ENCODE results near the gene OPRM1.

OPRM1 gene

DNA sequence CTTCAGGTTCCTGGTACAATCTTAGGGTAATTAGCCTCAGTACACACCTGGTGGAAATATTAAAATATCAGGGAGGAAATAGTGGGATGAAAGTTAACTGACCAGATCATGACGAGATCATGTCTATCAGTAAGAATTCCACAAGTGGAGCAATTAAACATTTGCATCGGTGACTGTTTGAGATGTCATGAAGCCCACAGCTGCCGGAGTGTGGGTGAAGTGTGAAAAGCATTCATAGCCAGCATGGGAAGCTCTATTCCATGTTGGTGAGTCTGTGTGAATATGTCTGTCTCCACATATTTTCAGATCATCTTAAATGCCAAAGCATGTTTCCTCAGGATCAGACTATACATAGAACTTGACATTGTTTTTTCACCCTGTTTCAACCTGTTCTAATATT is 174.7 kb downstream of the OPRM1 start:
- DNase-seq = no peak

DNA sequence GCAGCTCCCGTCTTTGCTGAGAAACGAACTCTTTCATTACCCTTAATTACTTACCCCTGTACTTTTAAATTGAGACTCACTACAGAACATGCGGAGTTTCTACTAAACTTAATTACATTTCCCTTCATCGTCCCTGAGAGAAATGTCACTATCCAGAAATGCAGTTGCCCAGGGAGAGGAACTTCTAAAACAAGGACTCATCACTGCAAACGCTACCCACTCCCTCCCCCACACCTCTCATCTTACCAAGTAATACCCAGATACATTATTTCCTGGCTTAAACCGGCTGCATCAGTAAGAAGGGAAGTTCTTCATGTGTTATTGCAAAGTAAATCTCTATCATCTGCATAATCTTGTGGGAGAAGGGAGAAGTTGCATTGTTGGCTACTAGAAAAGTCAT is 179.3 kb downstream of the OPRM1 start:
- DNase-seq = no peak

DNA sequence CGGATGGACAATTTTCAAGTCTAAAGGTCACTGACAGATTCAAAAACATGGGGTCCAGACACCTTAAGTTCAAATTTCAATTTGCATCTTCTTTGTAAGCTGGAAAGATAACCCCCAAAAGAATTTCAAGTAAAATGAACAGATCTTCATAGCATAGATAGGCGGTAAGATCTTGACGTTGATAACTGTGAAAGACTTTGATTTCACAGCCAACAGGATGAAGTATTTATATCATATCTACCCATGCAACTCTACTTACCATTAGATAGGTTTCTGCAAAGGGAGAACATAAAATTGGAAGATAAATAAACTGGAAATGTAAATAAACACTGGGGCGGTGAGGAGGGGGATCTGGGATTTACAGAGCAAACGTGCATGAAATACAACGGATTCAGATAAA is 179.7 kb downstream of the OPRM1 start:
- no peak for DNase-seq

DNA sequence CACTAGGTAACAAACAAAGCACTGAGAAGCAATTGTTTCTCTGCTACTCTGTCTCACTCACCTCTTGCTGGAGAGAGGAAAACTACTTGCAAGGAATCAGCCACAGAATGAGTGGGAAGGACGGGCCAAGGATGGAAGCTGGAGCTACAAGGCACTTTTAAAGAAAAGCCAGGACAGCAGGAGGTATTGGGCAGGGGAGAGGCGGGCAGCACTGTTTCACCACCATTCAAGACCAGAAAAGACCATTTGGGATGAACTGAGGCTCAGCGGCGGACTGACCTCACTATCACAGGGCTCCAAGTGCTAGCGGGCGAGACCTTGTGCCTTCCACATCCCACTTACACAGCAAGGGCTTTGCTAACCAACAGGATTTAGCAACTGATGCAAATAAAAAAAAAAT is 180.2 kb downstream of the OPRM1 start:
- no peak for DNase-seq

DNA sequence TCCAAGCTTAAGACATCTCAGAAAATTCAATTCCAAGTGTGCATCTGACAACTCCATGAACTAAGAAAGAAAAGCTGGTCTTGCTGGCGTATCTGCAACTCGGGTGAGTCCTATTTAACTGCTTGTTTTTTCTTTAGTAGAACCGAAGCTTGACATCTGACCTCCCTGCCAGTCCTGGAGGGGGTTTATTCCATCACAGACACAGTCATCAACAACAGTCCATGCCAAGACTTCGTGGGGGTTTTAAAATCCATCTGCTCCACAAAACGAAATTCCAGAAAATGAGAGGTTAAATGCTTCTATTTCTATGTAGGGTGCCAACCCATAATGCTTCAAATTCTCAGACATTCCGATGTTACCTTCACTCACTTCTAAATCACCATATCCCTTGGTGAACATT is 183.7 kb downstream of the OPRM1 start:
- DNase-seq = no peak

DNA sequence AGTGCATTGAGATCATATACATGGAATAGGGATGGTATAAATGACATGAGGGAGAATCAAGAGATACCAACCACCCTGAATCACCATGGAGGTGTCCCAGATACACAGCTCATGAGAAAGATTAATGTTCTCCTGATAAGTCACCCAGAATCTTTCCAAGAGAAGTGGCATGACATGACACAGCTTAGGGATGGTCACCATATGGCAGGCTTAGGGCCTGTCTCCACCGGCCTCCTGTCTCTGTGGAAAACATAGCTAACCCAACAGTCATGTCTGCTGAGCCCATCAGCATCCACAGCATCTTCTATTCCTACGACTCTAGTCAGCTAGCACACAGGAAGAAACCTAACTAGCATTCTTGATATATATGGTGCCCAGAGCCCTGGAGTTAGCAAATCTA is 184.3 kb downstream of the OPRM1 start:
- DNase-seq = no peak

DNA sequence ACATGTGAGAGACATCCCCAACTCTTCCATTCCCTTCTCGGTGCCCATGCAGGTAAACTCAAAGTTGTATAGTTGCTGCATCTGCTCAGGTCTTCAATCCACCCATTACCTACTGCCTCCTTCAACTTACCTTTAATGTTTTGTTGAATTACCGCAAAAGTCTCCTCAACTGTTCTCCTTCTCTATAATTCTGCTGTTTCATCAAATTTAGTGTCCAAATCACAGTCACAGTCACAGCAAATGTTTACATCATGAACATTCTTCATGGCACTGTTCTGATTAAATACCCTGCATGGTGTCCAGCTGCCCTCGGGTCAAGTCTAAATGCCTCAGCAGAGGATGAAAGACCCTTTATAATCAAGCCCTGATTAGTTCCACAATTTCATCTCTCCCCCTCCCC is 187.4 kb downstream of the OPRM1 start:
- no peak for DNase-seq

DNA sequence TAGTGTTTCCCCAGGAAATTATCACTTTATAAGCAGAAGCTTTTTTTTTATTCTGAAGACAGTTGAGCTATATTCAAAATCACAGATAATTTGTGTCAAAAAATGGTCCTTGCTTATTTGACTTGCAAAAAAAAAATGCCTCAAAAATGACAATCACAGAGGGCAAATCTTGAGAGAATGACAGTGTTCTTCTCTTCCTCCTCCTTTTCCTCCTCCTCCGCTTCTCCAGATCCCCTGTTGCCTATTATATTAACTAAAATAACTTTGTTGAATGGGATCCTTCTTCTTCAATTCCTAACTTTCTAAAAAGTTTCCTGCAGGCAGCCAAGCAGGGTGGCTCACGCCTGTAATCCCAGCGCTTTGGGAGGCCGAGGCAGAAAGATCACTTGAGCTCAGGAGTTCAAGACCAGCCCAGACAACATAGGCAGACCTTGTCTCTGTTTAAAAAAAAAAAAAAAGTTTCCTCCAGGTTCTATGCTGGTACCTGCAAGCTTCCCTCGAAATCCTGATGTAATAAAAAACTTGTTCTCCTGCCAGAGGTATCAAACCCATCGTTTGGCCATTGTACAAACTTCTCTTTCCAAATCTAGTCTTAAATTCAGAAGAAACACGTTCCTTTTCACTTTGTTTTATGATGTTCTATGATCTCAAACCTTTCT is 189.0 kb downstream of the OPRM1 start:
- DNase-seq = no peak

DNA sequence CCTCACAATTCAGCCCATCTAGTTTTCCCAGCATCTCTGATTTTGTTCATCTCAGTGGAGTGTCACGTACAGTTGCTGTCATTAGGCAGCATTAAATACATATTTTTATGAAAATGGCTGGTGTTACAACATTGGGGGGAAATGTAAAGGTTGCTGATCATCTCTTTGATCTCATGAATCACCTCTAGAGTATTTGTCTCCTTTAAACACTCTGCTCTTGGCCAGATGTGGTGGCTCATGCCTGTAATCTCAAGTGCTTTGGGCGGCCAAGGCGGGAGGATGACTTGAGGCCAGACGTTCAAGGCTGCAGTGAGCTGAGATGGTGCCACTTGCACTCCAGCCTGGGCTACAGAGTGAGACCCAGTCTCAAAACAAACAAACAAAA is 189.5 kb downstream of the OPRM1 start:
- DNase-seq = no peak

DNA sequence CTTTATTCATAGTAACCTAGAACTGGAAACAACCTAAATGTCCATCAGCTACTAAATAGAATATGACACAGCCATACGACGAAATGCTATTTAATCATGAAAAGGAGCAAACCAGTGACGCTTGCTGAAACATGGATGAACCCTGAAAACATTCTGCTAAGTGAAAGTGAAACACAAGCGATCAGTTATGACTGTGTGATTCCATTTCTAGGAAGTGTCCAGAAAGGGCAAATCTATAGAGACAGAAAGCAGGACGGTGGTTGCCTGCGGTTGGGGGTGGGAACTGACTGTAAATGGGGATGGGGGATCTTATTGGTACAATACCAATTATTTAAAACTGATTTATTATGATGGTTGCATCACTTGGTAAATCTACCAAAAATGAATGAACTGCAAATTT is 190.7 kb downstream of the OPRM1 start:
- DNase-seq = peak; percentile 86

DNA sequence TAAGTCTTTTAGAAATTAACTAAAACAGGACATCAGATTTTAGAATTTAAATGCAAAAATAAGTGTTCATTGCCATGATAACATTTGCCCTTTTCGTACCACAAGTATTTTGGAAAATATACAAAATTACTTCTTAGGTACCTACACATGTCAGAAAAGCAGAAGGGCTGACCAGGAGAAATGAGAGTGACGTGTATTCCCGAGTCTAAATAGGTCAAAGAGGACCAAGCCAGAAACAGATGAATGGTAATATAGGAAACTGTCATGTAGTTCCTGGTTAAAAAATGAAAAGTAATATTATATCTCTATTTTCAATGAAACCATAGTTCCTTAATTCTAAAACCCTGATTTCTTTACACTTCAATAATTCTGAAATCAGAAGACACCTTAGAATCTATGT is 191.4 kb downstream of the OPRM1 start:
- DNase-seq = no peak

DNA sequence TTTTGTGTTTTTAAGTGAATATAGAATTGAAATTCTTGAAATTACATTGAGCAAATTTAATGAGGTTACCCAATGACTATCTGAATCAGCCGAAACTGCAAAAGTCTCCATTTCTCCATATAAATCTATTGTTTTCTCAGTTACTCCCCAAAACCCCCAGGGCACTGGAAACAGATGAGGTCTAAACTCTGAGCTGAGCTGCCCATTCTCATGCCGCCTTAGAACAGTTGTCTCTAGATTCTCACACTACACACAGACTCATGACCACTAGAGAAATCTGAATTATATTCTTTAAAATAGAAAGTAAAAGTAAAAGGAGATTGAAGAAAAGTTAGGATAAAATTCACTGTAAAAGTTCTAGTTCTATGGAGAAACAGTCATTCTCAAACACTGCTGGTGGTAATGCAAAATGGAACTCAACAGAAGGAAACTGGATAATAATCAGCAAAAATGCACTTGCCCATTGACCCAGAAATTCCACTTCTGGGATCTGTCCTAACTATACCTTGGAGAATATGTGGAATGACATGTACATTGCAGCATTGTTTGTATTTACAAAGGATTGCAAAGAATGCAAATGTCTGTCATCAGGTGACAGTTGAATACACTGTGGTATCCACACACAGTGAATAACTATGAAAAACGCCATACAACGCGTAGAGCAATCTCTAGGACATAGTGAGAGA is 192.0 kb downstream of the OPRM1 start:
- no peak for DNase-seq

DNA sequence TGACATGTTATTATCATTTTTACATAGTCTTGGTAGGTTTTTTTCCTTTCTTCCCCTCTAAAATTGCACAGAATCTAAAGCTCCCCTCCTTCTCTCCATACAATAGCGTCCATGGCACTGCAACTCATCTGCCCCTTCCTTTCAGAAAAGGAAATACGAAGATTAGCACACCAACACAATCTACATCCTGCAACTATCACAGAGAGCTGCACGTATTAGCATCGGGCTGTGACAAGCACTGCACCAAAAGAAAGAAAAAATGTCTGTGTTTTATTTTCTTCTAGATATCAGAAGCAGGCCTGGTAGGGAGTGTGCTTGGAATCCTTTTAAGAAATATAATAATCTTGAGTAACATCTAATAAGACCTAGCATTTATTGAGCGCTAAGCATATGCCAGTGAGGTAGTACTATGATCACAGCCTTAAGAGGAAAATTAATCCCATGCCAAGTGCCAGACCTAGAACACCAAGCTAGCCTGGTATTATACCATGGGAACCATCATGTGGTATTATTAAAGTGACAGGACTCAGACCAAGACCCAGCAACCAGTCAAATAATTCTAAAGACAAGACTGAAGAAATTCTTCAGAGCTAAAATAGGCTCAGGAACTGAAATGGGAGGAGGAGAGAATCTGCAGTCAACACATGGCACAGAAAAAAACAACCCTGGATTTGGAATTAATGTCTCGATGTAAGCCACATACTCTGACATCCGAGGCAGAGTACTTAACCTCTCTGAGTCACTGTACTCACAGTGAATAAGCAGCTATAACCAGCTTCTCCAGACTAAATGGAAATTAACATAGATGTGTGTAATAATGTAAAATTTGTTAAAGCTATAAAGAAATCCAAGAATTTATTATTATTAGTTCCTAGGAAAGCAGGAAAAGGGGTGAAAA is 193.2 kb downstream of the OPRM1 start:
- DNase-seq = no peak

DNA sequence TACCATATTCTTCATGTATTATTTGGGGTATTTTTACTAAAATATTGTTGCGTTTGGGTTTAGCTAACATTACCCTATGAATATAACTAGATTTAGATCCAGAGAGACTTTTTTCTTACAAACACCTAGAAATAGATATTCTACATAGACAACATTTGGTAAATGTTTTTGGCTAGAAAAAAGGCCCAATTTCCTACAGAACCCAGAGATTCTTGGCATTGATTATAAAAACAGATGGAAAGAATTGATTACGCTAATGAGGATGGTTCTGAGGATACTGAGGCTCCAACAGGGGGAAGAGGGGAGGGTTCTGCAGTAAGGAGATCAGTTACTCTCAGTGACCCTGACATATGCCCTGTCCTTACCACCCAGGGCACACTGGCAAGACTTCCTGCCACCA is 194.3 kb downstream of the OPRM1 start:
- no peak for DNase-seq

DNA sequence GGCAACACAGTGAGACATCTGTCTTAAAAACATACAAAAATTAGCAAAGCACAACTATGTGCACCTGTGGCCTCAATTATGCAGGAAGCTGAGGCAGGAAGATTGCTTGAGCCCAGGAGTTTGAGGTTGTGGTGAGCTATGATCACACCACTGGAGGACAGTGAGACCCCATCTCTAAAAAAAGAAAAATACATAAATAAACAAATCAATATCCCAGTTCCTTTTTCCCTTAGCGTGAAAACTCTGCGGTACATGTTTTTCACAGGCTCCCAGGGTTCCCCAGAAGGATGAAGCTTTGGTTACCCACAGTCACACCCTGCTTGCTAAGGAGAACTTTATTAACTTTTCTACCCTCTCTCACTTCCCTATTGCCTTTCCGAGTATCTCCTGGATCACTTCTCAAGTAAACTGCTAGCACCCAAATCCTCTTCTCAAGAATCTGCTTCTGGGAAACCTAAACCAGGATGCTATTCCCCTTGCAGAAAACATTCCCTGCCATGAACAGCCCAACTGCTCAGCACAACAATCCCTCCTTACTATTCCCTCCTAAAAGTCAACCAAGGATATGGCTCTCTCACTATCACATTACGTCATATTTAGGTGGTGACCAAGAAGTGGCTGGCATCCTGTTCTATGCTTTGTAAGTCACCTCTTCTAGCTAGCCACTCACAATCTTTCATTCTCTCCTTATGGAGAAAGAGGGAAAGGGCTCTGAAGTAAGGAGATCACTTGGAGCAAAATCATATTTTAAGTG is 195.2 kb downstream of the OPRM1 start:
- no peak for DNase-seq

DNA sequence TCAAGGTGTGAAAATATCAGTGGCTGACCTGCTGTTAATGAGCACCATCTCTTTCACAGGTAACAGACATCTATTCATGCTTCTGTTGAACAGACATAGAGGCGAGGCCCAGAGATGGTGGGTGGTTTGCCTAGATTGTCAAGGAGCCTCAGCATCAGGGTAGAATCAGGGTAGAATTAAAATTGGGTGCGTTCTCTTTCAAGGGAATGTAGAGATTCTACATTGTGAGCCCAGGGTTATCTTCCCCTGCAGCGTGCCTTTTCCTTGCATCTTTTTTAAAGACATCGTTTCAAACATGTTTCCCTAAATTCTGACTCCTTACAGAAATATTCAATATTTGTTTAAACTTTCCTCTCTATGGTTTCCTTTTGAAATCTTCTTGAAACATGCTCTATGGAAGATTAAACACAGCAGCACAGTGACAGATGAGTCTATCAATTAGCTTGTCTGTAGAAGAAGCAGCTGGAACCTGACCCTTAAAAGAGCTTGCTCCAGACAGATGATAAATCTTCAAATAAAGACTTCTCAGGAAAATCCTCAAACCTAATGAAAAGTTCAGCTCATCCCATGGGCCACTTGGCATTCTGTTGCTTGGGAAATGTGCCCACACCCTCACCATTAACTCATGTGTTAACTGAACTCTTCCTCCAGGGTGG is 197.7 kb downstream of the OPRM1 start:
- DNase-seq = no peak

DNA sequence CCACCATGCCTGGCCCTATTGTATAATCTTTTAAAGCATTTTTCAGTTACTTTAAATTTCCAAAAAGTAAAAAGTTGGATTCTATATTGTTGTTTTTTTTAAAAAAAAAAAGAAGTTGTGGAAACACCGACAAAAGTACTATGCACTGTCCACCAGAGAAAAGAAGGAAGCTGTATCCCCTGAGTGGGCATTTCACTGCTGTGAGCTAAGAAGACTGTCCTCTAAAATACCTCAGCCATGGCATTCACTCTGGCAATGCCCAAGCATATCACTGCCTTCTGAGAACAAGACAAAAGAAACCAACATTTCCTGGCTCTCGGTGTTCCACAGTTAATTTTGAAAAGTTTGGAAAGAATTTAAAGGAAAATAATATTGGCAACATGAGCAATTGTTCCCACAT is 199.8 kb downstream of the OPRM1 start:
- no peak for DNase-seq

DNA sequence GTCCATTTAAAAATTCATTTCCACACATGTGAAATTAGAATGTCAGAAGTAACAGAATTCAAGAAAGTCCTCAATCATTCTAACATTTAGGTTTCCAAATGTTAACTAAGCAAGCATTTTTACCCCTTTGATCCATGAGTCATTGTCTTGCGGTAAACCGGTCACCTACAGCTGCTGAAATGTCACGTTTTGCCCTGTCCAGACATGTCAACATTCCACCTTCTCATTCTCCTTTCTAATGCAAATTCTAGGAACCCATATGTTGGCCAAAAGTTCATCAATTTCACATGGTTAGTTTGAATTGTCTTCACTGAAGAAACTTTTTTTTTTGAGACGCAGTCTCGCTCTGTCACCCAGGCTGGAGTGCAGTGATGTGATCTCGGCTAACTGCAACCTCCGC is 200.4 kb downstream of the OPRM1 start:
- DNase-seq = peak; percentile 40

DNA sequence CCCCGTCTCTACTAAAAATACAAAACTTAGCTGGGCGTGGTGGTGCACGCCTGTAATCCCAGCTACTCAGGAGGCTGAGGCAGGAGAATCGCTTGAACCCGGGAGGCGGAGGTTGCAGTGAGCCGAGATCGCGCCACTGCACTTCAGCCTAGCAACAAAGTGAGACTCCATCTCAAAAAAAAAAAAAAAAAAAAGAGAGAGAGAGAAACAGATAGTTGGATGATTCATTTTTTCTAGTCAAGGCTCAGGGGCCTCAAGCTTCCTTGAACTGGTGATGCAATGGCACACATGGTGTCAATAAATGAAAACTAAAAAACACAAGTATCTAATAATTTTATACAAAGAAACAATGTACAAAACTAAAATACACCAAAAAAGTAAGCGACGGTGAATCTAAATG is 202.0 kb downstream of the OPRM1 start:
- peak; percentile 56 for DNase-seq

DNA sequence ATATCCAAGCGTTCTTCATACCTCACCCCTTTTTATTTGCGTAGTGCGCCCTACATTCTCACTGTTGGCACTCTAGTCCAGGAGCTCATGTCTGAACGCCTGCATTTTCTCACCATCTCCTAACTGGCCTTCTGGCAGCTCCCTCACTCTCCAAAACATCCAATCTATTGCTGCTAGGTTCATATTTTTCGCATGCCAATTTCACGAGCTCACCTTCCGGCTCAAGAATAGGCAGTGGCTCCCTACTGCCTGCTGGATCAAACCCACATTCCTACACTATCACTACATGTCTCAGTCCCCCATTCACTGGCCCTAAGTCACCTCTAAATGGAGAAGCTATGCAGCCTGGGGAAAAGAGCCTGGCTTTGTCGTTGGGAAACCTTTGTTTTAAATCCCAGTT is 202.5 kb downstream of the OPRM1 start:
- no peak for DNase-seq

DNA sequence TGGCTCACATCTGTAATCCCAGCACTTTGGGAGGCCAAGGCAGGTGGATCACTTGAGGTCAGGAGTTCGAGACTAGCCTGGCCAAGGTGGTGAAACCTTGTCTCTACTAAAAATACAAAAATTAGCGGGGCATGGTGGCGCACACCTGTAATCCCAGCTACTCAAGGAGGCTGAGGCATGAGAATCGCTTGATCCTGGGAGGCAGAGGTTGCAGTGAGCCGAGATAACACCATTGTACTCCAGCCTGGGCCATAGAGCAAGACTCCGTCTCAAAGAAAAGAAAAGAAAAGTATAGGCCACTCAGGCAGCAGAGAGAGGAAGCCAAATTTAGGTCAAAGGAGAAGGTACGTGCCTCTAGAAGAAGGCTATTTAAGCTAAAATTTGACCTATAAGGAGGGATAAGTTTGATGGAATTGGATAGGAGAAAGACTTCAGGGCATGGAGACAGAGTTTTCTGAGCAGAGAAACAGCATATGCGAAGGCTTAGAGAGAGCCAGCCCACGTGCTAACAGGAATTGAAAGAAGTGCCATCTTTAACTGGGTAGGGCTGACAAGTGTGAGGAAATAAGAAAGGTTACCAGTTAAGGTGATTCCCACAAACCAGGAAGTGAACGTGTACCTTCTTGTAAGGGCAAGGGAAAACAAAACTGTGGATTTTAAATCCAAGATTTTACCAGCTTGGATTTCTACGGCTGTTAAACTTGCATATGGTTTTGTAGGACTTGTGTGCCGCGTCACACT is 203.7 kb downstream of the OPRM1 start:
- no peak for DNase-seq
